OCI-M2 (cell line): ENCODE measurements around the gene TOM1L2.
"Not testable (repeated sequence)": the region's sequence is repeated elsewhere in the genome, so short reads cannot be mapped to it uniquely, and the experiment has no call there.

Experiments used
- DNase-seq: peaks from one replicate; lab custom pipeline; 2025; ENCODE audit not compliant: unreplicated experiment; lab: John Stamatoyannopoulos, UW

TOM1L2 gene

GRCh38 chr17:17810895-17811248, 161.3 kb downstream of the TOM1L2 start:
- no peak for DNase-seq

DNA sequence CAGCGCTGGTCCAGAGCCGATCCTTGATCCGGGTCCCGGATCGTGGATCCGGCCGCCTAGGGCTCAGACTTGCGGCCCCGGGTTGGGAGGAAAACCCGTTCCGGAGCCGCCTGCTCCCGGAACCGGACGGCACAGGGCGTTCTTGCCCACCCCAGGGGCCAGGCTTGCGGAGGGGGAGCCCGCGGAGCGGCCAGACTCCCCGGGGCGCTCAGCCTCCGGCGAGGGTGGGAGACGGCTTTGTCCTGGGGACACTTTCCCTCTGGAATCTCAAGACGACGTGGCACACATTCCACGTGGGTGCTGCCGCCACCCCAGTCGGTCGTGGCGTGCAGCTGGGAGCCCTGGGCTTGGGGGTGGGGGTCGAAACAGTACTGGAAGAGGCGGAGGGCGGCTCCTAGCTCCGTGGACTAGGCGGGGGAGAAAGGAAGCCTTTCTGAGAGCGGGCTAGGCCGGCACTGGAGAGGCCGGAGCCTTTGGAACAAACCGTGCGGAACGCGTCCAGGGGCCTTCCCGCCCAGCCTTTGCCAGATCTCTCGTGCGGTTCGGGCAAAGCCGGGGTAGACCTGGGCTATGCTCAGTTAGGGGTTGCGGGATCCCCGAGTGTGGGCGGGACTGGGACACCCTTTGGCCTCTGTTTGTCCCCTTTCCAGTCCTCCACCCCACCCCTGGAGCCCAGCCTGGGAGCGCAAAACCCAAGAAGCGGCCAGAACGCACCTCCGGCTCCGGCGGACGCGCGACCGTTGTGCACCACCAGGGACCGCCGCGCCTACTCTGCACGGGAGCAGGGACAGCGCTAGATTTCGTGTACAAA, 161.9 kb downstream of the TOM1L2 start:
- DNase-seq, result no peak

GRCh38 chr17:17809531-17810083, 162.6 kb downstream of the TOM1L2 start:
- DNase-seq, result no peak

DNA sequence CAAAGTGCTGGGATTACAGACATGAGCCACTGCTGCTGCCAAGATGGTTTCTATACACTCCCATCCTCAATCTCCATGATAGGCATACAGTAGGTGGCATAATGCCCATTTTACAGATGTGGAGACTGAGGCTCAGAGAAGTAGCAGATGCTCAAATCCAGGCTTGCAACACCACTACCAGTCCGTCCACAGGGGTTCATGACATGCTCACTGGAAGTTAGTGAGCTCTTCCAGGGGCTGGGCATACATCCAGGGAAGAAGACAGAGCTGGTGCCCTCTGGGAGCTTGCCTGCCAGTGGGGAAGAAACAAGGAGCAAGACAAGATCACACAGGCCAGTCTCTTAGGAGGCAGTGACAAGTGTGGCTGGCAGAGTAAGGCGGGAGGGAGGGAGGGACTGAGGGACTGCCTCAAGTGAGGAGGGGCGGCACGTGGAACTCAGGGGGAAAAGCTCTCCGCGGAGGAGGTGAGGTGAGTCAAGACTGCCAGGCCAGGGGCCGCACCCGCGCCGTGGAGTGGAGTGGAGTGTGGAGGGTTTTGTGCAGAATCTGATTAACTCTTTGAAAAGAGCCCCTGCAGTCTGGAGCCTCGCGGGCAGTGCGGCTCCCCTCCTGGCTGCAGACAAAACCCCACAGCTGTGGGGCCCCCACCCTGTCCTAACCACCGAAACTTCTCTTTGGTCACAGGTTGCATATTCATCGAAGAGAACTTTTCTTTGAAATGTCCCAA, 163.3 kb downstream of the TOM1L2 start:
- no peak for DNase-seq

GRCh38 chr17:17808200-17808599, 164.0 kb downstream of the TOM1L2 start:
- not testable (repeated sequence) for DNase-seq

DNA sequence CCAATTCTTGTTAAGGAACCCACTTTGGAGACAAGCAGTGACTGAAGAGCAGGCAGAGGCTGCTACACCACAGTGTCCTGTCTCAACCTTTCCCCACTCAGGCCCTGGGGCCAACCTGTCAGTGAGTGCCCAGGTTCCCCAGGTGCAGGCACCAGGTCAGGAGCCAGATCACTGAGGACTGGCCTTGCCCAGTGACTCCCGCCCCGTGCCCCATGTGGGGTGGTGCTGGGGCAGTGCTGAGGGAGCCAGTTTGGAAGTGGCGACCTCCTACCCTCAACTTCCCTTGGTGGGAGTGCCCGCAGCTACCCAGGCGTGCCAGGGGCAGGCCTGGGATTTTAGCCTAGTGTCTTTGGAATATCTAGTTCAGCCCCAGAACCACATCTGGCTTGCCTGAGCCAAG, 164.8 kb downstream of the TOM1L2 start:
- no peak for DNase-seq

DNA sequence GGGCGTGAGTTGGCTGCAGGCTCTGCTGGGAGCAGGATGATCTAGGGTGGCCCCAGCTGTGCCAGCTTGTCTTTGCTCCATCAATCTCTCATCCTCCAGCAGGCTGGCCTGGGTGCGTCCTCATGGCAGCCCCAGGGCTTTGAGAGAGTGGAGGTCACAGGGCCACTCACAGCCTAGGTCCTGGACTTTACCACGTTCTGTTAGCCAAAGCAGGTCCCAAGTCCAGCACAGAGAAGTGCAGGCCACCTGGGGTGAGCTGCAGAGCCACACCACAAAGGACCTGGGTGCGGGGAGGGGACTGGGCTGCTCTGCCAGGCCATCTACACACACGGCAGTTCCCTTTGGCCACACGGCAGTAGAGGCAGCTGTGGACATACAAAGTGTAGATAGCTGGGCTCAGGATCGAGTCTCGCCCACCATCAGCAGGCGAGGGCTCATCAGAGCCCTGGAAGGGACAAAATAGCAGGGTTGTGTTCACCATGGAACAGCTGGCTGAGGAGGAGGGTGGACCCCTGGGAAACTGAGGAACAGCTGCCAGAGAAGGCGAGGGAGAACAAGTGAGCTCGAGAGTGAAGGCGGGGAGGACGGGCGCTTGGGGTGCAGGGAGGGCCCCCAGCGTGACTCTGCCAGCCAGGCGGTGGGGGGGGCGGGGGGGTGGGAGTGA, 165.5 kb downstream of the TOM1L2 start:
- no peak for DNase-seq

DNA sequence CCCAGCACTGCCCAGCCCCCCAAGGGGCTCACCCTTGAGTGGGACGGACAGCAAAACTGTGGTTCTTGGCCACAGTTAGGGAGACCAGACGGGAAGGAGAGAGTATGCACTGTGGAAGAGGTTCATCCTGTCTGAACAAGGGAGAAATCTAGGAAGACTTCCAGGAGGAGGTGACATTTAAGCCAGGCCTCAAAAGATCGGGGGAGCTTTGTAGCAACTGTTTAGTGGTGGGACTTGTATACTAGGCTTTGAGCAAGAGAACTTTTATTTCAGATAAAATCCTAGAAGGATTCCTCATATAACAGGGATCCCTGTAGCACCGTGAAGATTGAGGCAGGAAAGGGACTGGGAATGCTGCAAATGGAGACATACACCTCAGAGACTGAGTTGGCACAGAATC, 166.2 kb downstream of the TOM1L2 start:
- no peak for DNase-seq

DNA sequence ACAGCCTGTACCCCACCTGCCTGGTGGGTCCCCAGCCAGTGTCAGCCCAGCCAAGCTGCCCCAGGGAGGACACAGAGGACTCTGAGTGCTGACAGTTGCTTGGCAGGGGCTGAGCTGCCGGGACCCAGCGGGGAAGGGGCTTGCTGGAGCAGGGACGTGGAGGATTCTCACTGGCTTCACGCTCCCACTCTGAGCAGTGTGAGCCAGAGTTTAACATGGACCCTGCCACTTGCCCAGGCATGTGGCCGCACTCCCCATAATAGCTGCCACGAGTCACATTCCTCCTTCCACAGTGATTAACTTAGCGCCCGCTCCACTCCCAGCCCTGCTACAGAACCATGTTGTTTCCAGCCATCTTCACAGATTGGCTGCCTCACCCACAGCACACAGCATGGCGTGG, 166.6 kb downstream of the TOM1L2 start:
- DNase-seq, result no peak

DNA sequence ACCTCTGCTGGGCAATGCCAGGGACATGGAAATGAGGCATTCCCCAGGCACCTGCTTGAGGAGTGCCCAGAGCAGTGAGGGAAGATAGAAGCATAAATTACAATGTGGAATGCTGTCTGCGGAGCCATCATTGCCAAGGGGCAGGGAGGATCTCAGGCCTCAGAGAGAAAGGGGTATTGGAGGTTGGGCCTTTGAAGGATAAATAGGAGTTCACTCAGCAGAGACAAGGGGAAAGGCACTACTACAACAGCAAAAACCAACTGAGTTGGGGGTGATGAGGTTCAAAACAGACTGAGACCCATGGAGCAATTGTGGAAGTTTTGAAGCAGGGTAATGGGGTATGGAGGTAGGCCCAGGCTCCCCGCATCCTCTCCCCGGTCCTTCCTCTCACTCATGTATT, 168.2 kb downstream of the TOM1L2 start:
- DNase-seq, result no peak

DNA sequence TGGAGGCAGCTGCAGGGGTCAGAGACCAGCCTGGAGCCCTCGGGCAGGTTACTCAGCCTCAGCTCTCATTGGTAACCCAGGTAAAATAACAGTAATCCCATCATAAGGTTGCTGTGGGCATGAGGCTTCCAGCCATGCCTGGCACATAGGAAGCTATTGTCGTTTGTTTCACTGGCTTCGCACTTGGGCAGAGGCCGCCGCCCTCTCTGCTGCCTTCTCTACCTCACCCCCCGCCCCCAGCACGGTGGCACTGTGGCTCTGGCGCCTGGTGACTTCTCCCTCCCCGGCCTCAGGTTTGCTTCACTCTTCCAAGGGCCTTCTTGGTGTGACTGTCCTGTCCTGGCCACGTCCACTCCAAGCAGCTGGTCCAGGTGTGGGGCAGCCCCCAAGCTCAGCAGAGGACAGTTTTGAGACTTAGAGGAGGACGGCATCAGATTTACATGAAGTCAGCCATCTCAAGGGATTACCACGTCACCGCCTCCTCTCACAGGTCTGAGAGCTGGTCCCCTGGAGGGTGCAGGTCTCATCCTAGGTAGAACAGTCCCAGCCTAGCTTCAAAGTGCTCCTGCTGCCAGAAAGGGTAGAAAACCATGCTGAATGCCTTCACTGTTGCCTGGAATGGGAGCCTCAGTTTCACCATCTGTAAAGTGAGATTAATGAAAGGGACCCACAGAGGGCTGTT, 170.3 kb downstream of the TOM1L2 start:
- DNase-seq, result no peak

GRCh38 chr17:17800504-17801021, 171.6 kb downstream of the TOM1L2 start:
- no peak for DNase-seq

- no peak for DNase-seq
Observed at GRCh38 chr17:17798573-17799255, 173.5 kb downstream of the TOM1L2 start.

- DNase-seq, result no peak
Observed at GRCh38 chr17:17798010-17798556, 174.1 kb downstream of the TOM1L2 start.

- DNase-seq, result no peak
Observed at GRCh38 chr17:17797119-17797809, 174.9 kb downstream of the TOM1L2 start.

DNA sequence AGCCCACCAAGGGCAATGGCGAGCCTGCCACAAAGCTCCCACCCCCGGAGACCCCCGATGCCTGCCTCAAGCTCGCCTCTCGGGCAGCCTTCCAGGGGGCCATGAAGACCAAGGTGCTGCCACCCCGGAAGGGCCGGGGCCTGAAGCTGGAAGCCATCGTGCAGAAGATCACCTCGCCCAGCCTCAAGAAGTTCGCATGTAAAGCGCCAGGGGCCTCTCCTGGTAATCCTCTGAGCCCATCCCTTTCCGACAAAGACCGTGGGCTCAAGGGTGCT, 175.5 kb downstream of the TOM1L2 start:
- DNase-seq, result no peak

- DNase-seq, result no peak
Observed at GRCh38 chr17:17795946-17796786, 176.0 kb downstream of the TOM1L2 start.

DNA sequence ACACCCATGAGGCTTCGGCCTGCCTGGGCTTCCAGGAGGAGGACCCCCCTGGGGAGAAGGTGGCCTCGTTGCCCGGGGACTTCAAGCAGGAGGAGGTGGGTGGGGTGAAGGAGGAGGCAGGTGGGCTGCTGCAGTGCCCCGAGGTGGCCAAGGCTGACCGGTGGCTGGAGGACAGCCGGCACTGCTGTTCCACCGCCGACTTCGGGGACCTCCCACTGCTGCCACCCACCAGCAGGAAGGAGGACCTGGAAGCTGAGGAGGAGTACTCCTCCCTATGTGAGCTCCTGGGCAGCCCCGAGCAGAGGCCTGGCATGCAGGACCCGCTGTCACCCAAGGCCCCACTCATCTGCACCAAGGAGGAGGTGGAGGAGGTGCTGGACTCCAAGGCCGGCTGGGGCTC, 176.9 kb downstream of the TOM1L2 start:
- DNase-seq, result no peak

DNA sequence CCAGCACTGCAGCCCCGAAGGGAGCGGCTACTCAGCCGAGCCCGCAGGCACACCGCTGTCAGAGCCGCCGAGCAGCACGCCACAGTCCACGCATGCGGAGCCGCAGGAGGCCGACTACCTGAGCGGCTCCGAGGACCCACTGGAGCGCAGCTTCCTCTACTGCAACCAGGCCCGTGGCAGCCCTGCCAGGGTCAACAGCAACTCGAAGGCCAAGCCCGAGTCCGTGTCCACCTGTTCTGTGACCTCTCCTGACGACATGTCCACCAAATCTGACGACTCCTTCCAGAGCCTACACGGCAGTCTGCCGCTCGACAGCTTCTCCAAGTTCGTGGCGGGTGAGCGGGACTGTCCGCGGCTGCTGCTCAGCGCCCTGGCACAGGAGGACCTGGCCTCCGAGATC, 177.8 kb downstream of the TOM1L2 start:
- DNase-seq, result no peak
